Fibroblast of skin of right quadriceps (primary cell): ENCODE results near the gene TRMT61A.

Source experiments
- DNase-seq: peaks from one replicate; pipeline ENCODE4 v3.0.0-alpha.2; 2013

TRMT61A gene

DNA sequence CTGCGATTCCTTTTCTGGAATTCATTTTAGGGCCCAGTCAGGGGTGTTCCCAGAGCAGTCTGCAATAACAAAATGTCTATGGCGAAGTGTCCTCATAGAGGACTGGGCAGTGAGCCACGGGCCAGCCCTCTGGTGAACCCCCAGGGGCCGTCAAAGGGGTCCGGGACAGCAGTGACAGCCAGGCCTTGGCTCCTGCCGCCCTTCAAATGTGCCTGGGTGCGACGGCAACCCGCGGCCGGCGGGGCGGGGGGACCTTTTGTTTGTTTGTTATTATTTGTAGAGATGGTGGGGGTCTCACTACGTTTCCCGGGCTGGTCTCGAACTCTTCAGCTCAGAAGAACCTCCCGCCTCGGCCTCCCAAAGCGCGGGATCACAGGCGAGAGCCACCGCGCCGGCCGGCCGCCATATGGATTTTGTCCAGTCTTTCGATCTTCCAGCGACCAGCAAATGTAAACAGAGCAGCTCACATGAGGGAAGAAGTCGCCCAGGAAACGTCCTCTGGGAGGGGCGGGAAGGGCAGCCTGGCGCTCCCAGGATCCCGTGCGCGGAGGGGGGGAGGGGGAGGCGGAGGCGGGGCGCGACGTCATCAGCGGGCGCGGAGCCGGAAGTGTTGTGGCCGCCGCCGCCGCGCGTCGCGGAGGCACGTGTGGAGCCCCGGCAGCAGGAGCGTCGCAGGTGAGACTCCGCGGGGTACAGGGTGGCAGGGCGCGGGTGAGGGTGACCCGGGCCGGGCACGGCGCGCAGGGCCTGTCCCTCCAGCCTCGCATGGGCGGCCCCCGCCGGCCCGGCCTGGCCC, at the start of gene TRMT61A:
TSS of gene TRMT61A (plus strand) at position 610 of the 796 bp plus-strand sequence. CDS start 783 bp downstream, outside the sequence.
- DNase-seq: peak; percentile 87

DNA sequence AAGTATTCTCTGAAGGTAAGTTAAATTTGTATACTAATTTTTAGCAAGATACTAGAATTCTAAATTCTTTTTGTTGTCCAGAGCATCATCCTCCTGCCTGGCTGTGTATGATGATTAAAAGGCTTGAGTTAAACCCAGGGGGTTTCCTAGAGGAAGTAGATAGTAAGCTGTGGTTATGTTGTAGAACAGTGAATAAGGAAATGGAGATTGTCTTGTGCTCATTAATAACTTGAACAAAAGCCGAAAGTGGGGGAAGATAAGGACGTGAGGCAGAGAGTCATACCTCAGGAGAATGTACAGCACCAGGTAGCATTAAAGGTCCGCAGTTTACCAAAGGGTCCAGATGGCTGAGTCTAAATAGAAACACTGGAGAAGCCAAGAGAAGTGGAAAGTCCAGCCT, 48.4 kb upstream of the TRMT61A start:
- no peak for DNase-seq

DNA sequence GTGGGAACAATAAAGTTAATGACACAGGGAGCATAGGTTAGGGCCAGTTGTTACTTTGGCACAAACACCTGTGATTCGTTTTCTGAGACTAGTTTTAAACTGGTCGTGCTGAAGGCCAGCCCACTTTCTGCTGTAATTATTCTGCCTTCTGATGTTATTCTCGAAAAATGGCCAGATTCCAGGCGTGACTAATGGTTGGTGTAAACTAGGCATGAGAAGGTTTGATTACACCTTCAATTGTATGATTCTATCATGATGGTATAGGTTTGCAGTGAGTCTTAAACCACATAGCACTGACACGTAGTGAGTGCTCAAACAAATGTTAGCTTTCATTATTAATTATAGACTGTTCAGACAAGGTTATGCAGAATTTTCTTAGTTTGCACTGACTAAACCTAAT, 45.4 kb upstream of the TRMT61A start:
- peak; percentile 87 for DNase-seq

DNA sequence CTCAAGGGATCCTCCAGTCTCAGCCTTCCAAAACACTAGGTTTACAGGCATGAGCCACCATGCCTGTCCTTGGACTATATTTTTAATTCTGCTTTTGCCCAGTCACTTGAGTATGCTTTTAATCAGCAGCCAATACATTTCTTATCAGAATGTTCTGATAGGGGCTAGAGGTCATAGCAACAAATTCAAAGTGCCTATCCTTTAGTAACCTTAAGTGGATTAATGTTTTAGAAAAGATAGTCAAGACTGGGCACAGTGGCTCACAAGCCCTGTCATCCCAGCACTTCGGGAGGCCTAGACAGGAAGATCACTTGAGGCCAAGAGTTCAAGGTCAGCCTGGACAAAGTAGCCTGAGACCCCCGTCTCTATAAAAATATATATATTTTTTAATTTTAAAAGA, 43.5 kb upstream of the TRMT61A start:
- DNase-seq: no peak

DNA sequence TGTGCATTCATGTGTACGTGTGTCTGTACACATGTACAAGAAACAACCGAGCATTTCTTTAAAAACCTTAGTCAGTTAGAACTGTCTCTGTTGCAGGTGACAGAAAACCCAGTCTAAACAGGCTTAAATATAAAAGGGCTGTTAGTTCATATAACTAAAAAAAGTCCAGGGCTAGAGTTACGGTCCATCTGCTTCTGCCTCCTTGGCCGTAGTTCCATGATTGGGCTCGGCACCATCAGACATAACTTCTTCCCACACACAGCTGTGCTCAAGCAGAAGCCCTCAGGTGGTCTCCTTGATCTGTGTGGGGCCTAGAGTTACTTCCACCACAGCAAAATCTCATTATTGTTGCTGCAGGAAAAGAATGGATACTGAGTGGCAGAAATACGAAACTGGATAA, 40.9 kb upstream of the TRMT61A start:
- DNase-seq: no peak

DNA sequence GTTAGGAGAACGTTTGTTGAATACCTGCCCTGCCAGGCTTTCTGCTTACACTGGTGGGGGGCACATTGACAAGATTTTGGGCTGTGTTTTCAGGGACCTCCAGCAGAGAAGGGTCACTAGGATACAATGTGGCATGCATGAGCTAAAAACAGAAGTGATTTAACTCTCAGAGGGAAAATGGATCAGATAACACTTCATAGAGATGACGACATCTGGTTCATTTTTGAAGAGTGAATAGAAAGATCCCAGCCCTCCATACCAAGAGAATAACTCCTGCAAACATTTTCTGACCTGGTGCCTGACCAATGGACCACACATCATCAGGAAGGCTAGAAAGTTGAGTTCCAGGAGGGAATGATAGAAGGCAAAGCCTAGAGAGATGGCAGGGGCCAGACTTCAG, 40.0 kb upstream of the TRMT61A start:
- peak; percentile 48 for DNase-seq

DNA sequence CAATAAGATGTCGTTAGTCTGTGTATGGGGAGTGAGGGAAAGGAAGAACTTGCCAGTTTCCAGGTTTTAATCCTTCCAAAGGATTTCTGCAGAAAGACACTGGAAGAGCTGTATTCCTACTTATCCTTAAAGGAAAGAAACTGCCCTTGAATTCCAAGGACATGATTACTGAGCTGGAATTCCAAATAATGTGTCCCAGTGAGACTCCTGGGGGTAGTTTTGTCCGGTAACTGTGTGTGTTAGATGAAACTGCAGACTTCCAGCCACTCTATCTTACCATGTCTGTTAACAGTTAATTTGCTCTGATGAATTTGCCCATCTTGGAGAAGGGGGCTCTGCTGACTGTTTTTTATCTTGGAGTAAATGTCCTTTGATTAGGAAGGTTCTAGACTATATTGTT, 39.4 kb upstream of the TRMT61A start:
- DNase-seq: peak; percentile 22

DNA sequence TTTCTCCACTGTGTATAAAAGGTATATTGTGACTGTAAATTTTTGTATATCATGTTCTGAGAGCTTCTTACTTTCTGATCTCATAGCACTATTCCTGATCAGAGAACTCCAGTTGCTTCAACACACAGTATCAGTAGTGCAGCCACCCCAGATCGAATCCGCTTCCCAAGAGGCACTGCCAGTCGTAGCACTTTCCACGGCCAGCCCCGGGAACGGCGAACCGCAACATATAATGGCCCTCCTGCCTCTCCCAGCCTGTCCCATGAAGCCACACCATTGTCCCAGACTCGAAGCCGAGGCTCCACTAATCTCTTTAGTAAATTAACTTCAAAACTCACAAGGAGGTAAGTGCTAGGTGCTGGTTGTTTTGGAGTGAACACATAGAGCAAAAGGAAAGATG, 37.3 kb upstream of the TRMT61A start:
- DNase-seq: no peak

DNA sequence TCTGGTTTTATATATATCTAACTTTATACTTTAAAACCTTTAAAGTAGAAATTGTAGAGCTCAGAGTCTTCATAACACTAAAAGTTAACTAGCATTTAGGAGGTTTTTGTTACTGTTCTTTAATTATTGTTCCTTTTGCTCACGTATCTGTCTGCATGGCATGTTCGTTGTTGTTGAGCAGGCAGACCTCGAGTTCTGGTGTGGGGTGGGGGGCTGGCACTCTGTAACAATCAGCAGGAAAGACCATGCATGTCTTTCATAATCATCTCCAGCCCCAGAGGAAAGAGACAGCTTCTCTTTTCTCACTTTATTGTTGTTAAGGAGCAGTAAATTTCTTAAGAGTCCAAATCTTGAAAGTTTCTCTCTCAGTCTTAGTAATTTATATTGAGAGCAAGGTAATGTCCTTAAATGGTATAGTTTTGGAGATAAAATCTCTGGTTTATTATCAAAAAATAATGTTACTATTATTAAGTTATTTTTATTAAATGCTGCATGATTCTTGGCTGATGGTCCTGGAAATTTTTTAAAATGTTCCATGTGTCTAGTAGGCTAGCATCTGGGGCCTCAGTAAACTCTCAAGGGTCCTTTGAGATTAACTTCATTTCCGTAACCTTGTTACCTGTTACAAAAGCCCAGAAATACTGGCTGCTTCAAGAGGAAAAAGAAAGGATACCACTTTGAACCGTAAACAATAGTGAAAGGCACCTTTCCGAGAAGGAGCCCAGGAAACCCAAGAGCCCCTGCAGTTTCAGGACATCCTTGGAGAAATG, 36.7 kb upstream of the TRMT61A start:
- DNase-seq: no peak

DNA sequence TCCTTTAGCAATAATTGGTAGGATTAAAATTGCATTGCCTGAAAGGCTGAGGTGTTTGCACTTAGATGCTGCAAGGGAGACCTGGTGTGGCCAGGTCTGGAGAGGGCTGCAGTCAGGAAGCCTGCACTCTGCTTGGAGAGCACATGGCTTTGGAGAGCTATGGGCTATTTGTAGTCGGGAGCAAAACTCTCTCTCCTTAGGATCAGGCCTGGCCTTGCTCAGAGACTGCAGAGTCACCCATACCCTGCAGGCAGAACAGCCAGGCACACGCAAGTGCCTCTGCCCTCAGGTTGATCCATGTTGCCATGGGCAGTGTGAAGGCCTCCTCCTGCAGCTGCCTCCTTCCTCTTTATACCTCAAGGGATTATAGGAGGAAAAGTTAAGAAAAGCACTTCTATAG, 33.1 kb upstream of the TRMT61A start:
- DNase-seq: no peak

DNA sequence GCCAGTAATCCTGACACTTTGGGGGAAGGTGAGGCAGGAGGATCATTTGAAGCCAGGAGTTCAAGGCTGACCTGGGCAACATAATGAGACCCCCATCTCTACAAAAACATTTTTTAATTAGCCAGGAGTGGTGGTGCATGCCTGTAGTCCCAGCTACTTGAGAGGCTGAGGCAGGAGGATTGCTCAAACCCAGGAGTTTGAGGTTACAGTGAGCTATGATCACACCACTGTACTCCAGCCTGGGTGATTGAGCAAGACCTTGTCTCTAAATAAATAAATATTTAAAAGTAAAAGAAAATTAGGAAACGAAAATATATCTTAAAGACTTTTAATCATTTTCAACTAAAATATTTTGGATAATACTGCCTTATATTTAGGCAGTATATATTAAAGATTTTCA, 32.2 kb upstream of the TRMT61A start:
- no peak for DNase-seq

DNA sequence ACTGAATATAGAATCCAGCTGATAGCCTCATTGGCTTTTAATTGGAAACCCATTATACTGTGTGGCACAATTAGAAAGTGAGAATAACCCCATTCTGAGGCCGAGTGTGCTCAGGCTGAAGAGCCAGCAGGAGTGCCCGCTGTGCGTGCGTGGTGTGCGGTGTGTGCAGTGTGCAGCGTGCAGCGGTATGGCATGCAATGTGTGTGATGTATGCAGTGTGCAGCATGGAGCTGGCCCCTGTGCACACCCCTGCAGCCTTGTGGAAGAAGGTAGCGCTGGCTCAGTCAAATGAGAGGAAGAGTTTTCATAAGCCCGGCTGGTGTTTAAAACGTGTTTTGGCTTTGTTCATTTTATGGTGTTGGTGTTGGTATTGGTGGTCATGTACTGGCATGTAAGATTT, 29.3 kb upstream of the TRMT61A start:
- no peak for DNase-seq

DNA sequence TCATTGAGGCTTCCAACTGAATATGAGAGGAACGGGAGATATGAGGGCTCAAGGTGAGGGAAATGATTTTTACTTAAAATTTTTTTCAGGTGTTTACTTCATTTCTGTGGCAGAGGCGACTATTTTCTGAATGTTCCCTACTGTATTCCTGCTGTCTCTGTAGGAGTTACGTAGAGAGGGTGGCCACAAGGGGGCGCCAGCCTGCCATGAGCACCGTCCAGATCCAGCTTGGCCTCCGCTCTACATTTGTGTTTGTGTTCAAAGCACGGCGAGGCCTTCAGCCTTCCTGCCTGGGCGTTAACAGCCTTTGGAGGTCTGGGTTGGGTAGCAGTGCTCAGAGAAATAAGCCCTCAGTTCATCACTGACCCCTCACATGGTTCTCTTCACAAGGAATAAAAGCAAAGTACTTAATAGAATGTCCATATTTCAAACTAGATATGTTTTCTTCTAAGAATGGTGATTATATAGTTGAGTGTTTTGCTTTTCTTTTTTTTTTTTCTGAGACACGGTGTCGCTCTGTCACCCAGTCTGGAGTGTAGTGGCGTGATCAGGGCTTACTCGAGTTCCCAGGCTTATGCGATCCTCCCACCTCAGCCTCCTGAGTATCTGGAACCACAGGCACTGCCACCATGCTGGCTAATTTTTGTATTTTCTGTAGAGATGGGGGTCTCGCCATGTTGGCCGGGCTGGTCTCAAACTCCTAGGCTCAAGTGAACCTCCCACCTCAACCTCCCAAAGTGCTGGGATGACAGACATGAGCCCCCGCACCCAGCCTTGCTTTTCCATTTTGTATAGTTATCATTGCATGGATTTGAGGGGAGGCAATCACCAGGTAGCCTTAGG, 28.6 kb upstream of the TRMT61A start:
- peak; percentile 72 for DNase-seq

DNA sequence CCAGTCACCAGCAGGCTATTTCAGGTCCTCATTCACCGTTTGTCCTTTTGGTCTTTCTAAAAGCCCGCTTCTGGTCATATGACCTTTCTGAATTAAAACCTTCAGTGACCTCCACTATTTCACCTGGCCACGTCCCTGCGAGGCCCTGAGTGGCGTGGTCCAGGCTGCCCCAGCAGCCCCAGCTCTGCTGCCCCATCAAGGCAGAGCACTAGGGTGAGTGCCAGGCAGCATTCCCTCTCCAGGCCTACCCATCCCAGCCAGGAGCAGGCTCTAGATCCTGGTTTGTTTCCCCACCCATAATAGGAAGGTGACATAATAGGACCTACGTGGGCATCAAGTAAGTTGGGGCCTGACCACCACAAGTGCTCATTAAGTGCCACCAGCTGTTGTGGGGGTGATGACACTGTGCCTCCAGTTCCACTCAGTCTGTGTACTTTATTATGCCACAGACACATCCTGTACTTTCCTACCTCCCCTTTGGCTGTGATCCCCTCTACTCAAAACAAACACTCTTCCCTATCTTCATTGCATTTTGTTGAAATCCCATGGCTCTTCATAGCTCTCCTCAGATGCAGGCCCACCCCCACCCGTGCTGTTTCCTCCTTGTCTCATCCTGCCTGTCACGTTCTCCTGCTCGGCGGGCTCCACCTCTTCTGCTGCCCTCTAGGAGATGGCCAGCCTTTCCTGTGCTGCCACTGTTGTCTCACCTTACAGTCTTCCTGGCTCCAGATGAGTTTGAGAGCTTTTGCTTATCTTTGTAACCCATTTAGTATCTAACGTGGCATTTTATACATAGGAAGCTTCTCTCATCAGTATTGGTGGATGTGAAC, 27.7 kb upstream of the TRMT61A start:
- no peak for DNase-seq

DNA sequence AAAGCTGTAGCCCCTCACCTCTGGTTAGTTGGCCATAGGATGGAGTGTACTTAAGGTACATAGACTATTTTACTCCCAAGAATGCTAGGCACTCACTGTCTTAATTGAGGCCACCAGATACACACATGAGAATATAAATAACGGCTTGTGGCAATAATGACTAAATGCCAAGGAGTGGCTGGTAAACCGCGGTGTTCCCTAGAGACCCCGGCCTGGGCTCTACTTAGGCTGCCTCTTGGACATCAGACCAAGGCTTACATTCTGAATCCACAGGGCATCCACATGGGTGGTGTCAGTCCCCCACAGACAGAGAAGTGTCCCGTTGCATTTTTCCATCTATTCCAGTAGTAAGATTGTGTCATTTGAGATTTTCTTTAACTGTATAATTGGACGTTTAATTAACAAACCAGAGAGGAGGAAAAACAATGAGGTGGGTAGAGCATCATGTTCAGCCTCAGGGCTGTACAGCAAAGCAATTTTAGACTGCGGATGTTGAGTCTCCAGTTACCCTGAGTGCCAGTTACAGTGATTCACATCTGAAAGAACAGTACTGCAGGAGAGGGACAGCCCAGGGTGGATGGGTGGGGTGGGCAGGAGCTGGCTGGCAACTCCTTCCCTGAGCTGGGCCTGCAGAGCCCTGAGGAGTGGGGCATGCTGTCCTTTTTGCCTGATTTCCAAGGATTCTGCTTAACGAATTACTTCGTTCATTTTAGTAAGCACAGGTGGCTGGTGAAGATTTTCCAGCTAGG, 26.9 kb upstream of the TRMT61A start:
- DNase-seq: no peak

DNA sequence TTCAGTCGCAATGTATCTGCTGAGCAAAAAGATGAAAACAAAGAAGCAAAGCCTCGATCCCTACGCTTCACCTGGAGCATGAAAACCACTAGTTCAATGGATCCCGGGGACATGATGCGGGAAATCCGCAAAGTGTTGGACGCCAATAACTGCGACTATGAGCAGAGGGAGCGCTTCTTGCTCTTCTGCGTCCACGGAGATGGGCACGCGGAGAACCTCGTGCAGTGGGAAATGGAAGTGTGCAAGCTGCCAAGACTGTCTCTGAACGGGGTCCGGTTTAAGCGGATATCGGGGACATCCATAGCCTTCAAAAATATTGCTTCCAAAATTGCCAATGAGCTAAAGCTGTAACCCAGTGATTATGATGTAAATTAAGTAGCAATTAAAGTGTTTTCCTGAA, 26.1 kb upstream of the TRMT61A start:
- DNase-seq: no peak

DNA sequence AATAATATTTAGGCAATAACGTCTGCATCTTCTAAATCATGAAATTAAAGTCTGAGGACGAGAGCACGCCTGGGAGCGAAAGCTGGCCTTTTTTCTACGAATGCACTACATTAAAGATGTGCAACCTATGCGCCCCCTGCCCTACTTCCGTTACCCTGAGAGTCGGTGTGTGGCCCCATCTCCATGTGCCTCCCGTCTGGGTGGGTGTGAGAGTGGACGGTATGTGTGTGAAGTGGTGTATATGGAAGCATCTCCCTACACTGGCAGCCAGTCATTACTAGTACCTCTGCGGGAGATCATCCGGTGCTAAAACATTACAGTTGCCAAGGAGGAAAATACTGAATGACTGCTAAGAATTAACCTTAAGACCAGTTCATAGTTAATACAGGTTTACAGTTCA, 25.7 kb upstream of the TRMT61A start:
- no peak for DNase-seq

DNA sequence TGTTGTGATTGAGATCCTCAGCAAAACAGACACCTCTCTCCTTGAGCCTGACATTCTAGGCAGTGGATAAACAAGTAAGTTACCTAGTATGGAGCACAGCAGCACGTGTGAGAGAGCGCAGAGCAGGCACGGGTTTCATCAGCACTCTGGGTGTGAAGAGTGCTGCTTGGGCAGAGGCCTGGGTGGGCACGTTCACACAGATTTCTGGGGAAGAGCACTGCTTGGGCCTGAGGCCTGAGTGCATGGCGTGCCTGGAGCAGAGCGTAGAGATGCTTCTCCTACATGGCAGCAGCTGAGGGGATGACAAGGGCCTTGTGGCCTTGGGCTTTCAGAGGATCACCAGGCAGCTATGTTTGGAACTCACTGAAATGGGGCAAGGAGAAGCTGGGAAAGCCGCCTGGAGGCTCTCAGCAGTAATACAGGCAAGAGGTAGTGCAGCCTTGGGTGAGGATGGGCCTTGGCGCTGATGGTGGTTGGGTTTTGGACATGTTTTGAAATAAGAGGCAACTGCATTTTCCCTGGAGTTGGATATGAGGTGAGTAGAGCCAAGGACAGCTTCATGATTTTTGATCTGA, 23.9 kb upstream of the TRMT61A start:
- DNase-seq: no peak

DNA sequence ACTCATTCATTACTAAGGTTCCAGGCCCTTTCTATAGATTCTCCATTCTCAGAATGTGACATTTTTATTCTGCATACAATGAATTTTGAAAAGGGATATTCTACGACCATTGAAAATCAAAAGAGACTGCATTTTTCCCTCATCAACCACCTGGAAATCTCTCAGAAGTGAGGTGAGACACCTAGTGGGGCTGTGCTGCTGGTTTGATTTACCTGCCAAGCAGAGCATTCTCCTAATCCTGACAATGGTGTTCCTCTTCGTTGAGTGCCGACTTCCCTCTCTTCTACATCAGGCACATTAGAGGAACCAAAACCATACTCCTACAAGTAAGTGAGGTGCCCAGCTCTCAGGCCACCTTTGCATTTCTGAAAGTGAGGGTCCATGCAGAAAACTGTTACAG, 21.2 kb upstream of the TRMT61A start:
- no peak for DNase-seq

DNA sequence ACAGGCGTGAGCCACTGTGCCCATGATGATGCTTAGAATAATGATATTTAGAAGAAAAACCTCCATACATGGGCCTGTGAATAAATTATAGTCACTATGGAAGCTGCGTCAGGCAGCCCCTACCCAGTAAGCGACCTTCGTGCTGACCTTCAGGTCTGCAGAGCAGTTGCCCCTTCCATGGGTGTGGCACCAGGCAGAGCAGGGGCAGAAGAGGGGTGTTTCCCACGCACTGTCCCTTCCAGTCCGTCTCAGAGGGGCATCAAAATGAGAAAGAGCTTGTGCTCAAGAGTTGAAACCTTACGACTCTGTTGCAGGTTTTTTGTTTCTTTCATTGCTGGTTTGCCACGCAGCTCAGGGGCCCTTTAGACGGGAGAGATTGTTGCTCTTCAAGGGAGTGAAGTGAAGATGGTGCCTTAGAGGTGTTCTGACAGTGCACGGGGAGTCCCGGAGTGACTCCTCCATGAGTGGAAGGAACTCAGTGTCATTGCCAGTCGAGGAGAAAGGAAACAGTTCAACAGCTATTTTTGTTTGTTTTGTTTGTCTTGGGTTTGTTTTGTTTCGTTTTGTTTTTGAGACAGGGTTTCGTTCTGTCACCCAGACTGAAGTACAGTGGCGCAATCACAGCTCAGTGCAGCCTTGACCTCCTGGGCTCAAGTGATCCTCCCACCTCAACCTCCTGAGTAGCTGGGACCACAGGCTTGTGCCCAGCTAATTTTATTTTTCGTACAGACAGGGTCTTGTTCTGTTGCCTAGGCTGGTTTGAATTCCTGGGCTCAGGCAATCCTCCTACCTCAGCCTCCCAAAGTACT, 20.3 kb upstream of the TRMT61A start:
- no peak for DNase-seq
